ENCODE data around the gene FMN2.
"Not testable (repeated sequence)": the region's sequence is repeated elsewhere in the genome, so short reads cannot be mapped to it uniquely, and the experiment has no call there.

FMN2 gene

DNA sequence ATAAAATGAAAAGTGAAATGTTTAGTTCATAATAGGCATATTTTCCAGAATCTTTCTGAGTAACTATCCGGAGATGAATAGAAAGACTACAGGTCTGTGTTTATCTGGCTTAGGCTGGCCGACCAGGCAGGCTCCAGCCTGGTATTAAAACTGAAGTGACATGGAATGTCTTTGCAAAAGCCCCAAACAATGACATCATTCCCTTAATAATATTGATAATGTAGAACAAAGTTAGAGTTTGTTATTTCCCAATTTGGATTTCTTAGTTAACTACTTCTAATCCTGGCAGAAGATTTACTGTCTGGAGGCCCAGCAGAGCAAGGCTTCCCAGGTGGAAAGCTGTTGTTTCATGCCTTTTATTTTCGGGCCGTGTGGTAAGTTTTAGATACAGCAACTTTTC, 312.6 kb downstream of the FMN2 start:
- TF ChIP-seq, protein P1, sequence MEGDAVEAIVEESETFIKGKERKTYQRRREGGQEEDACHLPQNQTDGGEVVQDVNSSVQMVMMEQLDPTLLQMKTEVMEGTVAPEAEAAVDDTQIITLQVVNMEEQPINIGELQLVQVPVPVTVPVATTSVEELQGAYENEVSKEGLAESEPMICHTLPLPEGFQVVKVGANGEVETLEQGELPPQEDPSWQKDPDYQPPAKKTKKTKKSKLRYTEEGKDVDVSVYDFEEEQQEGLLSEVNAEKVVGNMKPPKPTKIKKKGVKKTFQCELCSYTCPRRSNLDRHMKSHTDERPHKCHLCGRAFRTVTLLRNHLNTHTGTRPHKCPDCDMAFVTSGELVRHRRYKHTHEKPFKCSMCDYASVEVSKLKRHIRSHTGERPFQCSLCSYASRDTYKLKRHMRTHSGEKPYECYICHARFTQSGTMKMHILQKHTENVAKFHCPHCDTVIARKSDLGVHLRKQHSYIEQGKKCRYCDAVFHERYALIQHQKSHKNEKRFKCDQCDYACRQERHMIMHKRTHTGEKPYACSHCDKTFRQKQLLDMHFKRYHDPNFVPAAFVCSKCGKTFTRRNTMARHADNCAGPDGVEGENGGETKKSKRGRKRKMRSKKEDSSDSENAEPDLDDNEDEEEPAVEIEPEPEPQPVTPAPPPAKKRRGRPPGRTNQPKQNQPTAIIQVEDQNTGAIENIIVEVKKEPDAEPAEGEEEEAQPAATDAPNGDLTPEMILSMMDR (conservative IDR thresholded peaks at IDR 0.05): no peak
- TF ChIP-seq ZFX (IDR thresholded peaks at IDR 0.05): no peak
- no peak overlapping the region for H3K27ac ChIP-seq

DNA sequence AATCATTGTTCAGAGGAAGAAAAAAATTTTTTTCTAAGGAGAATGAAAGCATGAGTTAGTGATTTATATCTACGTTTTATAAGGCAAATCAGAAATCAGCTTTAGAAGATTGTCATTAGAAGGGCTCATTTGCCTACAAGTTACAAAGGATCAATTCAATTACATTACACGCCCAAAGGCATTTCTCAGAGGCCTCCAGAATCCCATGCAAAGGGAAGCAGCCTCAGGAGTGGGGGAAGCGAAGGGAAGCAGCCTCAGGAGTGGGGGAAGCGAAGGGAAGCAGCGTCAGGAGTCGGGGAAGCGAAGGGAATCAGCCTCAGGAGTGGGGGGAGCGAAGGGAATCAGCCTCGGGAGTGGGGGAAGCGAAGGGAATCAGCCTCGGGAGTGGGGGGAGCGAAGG, 314.1 kb downstream of the FMN2 start:
- no peak overlapping the region for H3K27ac ChIP-seq
- TF ChIP-seq ZFX (IDR thresholded peaks at IDR 0.05): no peak
- TF ChIP-seq, protein P1 (conservative IDR thresholded peaks at IDR 0.05): no peak

DNA sequence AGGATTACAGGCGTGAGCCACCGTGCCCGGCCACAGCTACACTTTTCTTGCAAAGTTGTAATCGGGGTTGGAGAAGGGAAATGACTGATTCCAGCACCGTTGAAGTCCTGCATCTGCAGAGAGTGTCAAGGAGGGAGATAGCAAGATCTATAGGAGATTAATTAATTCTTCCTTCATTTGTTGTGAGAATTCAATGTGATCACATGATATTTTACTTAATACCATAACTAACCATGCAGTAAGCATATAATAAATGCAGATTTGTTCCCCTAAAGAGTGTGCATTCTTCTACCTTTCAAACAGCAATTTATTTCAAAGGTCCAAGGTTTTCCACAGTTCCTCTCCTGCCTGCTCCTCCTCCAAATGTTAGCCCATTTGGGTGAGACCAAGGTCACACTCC, 315.7 kb downstream of the FMN2 start:
- H3K27ac ChIP-seq: no peak overlapping the region
- TF ChIP-seq, protein P1 (conservative IDR thresholded peaks at IDR 0.05): no peak
- no peak for TF ChIP-seq ZFX (IDR thresholded peaks at IDR 0.05)

DNA sequence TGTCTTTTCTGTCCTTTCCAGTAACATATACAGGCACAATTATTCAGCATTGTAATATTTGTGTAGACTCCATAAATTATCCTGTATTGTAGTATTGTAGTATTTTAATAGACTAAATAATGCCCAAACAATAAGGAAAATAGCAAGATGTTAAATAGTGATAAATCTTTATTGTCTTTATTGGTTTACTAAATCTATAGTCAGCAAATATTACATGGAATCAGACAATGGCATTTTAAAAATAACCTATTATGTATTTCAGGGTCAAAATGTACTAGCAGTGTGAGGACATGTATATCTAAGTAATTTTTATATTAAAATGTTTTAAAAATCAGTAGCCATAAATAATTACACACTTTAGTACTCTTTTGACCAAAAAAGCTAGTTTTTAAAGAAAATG, 317.9 kb downstream of the FMN2 start:
- TF ChIP-seq ZFX (IDR thresholded peaks at IDR 0.05): no peak
- TF ChIP-seq, protein P1 (conservative IDR thresholded peaks at IDR 0.05): no peak

DNA sequence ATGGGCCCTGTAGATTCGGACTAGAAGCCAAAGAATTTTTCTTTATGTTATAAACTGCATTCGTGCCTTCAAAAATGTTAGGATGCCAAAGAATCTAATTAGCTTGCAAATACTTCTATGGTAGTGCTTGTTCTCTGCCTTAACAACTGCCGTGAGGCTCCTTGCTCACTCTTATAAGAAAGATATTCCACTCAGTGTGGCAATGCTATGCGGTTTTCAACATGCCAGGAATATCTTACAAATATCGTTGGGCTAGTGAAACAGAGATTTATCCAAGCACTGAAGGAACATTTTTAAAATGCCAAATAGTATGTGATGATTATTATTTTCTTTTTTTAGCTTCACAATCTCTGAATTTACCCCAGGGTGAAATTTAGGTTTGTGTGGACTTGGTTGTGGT, 322.0 kb downstream of the FMN2 start:
- TF ChIP-seq, protein P1 (conservative IDR thresholded peaks at IDR 0.05): no peak
- no peak for TF ChIP-seq ZFX (IDR thresholded peaks at IDR 0.05)
- no peak overlapping the region for H3K27ac ChIP-seq

More for the DNA sequence above, 317.9 kb downstream of the FMN2 start:
- no peak overlapping the region for H3K27ac ChIP-seq

DNA sequence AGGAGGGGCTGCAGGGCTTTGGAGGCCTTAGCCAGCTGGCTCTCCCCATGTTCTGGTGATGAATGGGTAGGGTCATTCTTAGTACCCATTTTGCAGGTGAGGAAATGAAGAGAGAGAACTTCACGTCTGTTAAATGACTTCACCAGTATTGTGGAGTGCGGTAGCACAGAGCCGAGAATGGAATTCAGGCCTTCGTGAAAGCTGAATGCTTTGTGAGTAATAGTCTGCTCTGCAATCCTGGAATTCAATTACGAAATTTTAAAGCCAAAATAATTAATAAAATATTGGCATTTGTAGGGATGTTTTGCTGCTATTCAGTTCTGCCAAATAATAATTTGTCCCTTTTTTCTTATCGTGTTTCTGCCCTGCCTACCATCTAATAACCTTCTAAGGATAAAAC, 322.6 kb downstream of the FMN2 start:
- H3K27ac ChIP-seq: no peak overlapping the region
- TF ChIP-seq ZFX (IDR thresholded peaks at IDR 0.05): no peak
- TF ChIP-seq, protein P1 (conservative IDR thresholded peaks at IDR 0.05): no peak

DNA sequence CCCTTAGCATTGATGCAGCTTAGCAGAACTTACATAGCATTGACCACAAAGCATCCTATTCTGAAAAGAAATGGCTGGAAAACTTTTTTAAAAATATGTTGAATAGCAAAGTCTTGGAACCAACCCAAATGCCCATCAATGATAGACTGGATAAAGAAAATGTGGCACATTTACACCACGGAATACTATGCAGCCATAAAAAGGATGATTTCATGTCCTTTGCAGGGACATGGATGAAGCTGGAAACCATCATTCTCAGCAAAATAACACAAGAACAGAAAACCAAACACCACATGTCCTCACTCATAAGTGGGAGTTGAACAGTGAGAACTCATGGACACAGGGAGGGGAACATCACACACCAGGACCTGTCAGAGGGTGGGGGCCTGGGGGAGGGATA, 323.3 kb downstream of the FMN2 start:
- H3K27ac ChIP-seq: not testable (repeated sequence)

DNA sequence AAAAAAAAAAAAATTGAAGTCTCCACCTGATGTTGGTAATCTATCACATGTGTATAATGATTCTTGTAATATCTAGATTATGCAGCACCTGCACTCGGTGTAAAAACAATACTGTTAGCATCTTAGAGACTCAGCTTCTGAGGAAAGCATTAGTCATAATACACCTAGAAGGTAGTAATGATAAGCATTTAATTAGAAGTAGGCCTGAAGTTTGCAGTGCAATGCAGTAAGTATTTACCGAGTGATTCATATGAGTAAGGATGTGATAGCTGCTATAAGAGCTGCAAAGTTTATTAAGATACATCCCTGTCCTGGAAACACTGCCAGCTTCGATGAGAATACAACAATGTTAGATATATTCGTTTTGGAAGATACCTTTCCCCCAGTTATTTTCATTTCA, 323.8 kb downstream of the FMN2 start:
- no peak overlapping the region for H3K27ac ChIP-seq
- TF ChIP-seq ZFX (IDR thresholded peaks at IDR 0.05): no peak
- TF ChIP-seq, protein P1 (conservative IDR thresholded peaks at IDR 0.05): no peak
